ENCODE measurements around the gene DDX10. TPM values are rescaled to one million over a fixed set of nuclear protein-coding genes. Genes with fewer than 3 reads are reported as not detected.

DDX10 gene
- total and polyA plus RNA-seq, 2 of the 8 experiments (the other 6 are each of a cell fraction or from before 2014, with no cell fraction given): 49.2 to 52.2 TPM

DNA sequence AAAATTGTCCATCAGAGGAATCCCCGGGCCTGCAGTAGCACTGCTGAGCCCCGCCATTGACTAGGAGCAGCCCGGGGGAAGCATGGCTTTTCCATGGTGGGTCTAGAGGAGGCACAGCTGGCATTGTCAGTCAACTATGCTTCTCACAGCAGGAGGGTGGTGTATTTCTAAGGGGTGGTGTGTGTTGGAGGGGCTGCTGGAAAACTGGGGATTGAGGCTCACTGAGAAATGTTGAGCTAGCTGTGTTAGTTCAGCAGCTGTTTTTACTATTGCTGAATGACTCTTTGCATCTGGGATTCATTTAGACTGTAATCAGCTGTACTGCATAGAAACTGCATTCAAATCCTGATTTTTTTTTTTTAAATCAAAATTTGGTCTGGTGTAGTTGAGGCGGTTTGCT lies 5.6 kb downstream of the DDX10 start:
- H3K23ac ChIP-seq (ENCODE audit: insufficient read length): no peak overlapping the region
- H2BK120ac ChIP-seq (replicated peaks; ENCODE audit: low read depth, low read length): no peak overlapping the region
- no peak overlapping the region for H4K5ac ChIP-seq (ENCODE audit: insufficient read length, low read depth, low read length)
- H4K91ac ChIP-seq (replicated peaks; ENCODE audit: insufficient read length, low read length): no peak overlapping the region
- no peak overlapping the region for H2AFZ ChIP-seq (ENCODE audit: low read length)
- no peak overlapping the region for H3K14ac ChIP-seq (ENCODE audit: insufficient read length)
- H4K20me1 ChIP-seq (replicated peaks in 1 of 2; ENCODE audit: control insufficient read depth in 1 of 2, insufficient read depth in 2 of 2, low read length in 2 of 2): peaks cover 2 to 7% of the 10 kb centered on the region in 2 experiments
- no peak overlapping the region for H2BK20ac ChIP-seq (ENCODE audit: low read length)
- H3K27me3 ChIP-seq (replicated peaks in 1 of 4; ENCODE audit: control insufficient read depth in 3 of 4, extremely low read depth in 1 of 4, insufficient read depth in 3 of 4, low read length in 3 of 4): no peaks in the 10 kb centered on the region
- no peaks in the 10 kb centered on the region for H3K23me2 ChIP-seq (ENCODE audit: low read depth, low read length)
- no peak overlapping the region for H3K4me3 ChIP-seq (ENCODE audit: extremely low read depth in 1 of 4, insufficient read depth in 2 of 4, low read depth in 3 of 4, low read length in 4 of 4)
- no peak for DNase-seq (ENCODE audit: low read depth in 1 of 2, low spot score in 2 of 2)
- H2BK15ac ChIP-seq (ENCODE audit: low read length): no peak overlapping the region
- H3K79me1 ChIP-seq (ENCODE audit: low read depth, low read length): peaks cover 5% of the 10 kb centered on the region
- peaks cover 15 to 75% of the 10 kb centered on the region in 2 experiments for H3K79me2 ChIP-seq (ENCODE audit: control insufficient read depth in 1 of 2, insufficient read depth in 2 of 2, low read length in 2 of 2)
- H2BK12ac ChIP-seq (ENCODE audit: low read depth, low read length): no peak overlapping the region
- no peak overlapping the region for H2AK5ac ChIP-seq (ENCODE audit: low read depth, low read length)
- 84% methylated on average over 4 of the region's 4 CpGs; no CpG with 5 or more reads in 1 of the 2 experiments for WGBS, 2 experiments (ENCODE audit: extremely low coverage in 1 of 2, insufficient coverage in 1 of 2, insufficient read length in 1 of 2, insufficient replicate concordance in 2 of 2, low coverage in 1 of 2, low lambda C conversion rate in 2 of 2, missing lambda C conversion rate in 1 of 2)
- H3K4me2 ChIP-seq (ENCODE audit: insufficient read depth in 1 of 2, low read depth in 2 of 2, low read length in 2 of 2): 0 out of 4 replicates have a peak overlapping the region, but pooled peaks of 1 of the 2 experiments have one; percentile 3
- no peak overlapping the region for H4K8ac ChIP-seq (ENCODE audit: extremely low read depth, insufficient read depth, low read length)
- H3K27ac ChIP-seq (ENCODE audit: low read depth, low read length): no peak overlapping the region
- no peak overlapping the region for H3K18ac ChIP-seq (ENCODE audit: extremely low read depth, low read length)
- TF ChIP-seq, protein P1, sequence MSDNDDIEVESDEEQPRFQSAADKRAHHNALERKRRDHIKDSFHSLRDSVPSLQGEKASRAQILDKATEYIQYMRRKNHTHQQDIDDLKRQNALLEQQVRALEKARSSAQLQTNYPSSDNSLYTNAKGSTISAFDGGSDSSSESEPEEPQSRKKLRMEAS (IDR thresholded peaks at IDR 0.05): 0 out of 2 replicates have a peak, but pooled peaks have one; percentile 9
- TF ChIP-seq YY1 (IDR thresholded peaks at IDR 0.05; ENCODE audit: low read depth, low read length): 0 out of 2 replicates have a peak, but pooled peaks have one; percentile 26
- no peak for TF ChIP-seq TAF7 (optimal IDR thresholded peaks at IDR 0.05; ENCODE audit: borderline replicate concordance, low read depth, low read length)
- no peak for FAIRE-seq
- no peaks in the 10 kb centered on the region for H3K9me3 ChIP-seq (ENCODE audit: insufficient read depth in 2 of 2, low read depth in 1 of 2, low read length in 1 of 2)
- H3K56ac ChIP-seq (replicated peaks; ENCODE audit: insufficient read length, low read depth, low read length): no peak overlapping the region
- no peak overlapping the region for H2BK5ac ChIP-seq (ENCODE audit: low read depth, low read length)
- H3K4me1 ChIP-seq (replicated peaks in 1 of 4; ENCODE audit: control insufficient read depth in 3 of 4, insufficient read depth in 4 of 4, low read length in 3 of 4): peaks cover 0 to 6% (median 4%) of the 10 kb centered on the region in 4 experiments; a peak in 4 of 7 replicates
- ChIA-PET POLR2A (ENCODE audit: partially characterized antibody) (interaction anchor here (0.6 kb wide), 2 partner anchors 211 to 655 kb away, joined by 3 read pairs; no protein-coding TSS in a partner anchor), CTCF (ENCODE audit: partially characterized antibody) (interaction anchor here (1.0 kb wide), 1 partner anchor 26 kb away, joined by 3 read pairs; no protein-coding TSS in a partner anchor)
- no peak overlapping the region; a peak in 1 of 7 replicates for H3K9ac ChIP-seq (replicated peaks in 1 of 4; ENCODE audit: extremely low read depth in 1 of 4, low read depth in 3 of 4, low read length in 3 of 4)
- peaks cover 0 to 13% (median 3%) of the 10 kb centered on the region in 4 experiments; a peak in 3 of 8 replicates for H3K36me3 ChIP-seq (ENCODE audit: control insufficient read depth in 2 of 4, insufficient read depth in 4 of 4, low read length in 3 of 4)
- H3K4ac ChIP-seq (replicated peaks; ENCODE audit: insufficient read length, low read depth, low read length): no peak overlapping the region

Measured in H1 (cell line).